Endothelial cell of umbilical vein (primary cell): ENCODE results near the gene SPRED2.

ENCODE experiments used
- CTCF ChIP-seq, 2 donors: IDR thresholded peaks; 1 replicate in 1 of 2; 2 replicates in 1 of 2; pipeline ENCODE4 v1.5.1; 2011; ENCODE audit warnings: low read length in 2 of 2, mild to moderate bottlenecking in 2 of 2, moderate library complexity in 2 of 2, control low read depth in 1 of 2, inconsistent platforms in 1 of 2, low read depth in 1 of 2; ENCODE audit not compliant: insufficient read depth in 1 of 2; ENCODE audit errors: extremely low read depth in 1 of 2
- EZH2 ChIP-seq: IDR thresholded peaks from 2 replicates; pipeline ENCODE4 v1.6.1; 2012; ENCODE audit warnings: borderline replicate concordance, low read depth, mild to moderate bottlenecking, moderate library complexity, low read length, inconsistent platforms; ENCODE audit not compliant: severe bottlenecking
- FOS ChIP-seq: IDR thresholded peaks from 2 replicates; pipeline ENCODE4 v1.6.1; 2011; ENCODE audit warnings: mild to moderate bottlenecking, low read length, moderate library complexity, borderline replicate concordance; ENCODE audit not compliant: insufficient read depth
- JUN ChIP-seq: IDR thresholded peaks from 2 replicates; pipeline ENCODE4 v1.6.1; 2011; ENCODE audit warnings: borderline replicate concordance, low read depth; ENCODE audit not compliant: insufficient read length, insufficient read depth
- MAX ChIP-seq: IDR thresholded peaks from 2 replicates; pipeline ENCODE4 v1.6.1; 2011; ENCODE audit not compliant: insufficient read depth, insufficient read length
- MYC ChIP-seq: IDR thresholded peaks from one replicate; pipeline ENCODE4 v1.6.1; 2011; ENCODE audit warnings: mild to moderate bottlenecking, low read depth, low read length
- POLR2A ChIP-seq: IDR thresholded peaks from 2 replicates; pipeline ENCODE4 v1.6.1; 2012; ENCODE audit warnings: low read depth, mild to moderate bottlenecking, control low read depth, low read length
- POLR2AphosphoS5 ChIP-seq: IDR thresholded peaks from 2 replicates; pipeline ENCODE4 v1.6.1; 2012; ENCODE audit warnings: low read depth, mild to moderate bottlenecking, control low read depth, low read length, moderate library complexity; ENCODE audit not compliant: insufficient read depth

DNA sequence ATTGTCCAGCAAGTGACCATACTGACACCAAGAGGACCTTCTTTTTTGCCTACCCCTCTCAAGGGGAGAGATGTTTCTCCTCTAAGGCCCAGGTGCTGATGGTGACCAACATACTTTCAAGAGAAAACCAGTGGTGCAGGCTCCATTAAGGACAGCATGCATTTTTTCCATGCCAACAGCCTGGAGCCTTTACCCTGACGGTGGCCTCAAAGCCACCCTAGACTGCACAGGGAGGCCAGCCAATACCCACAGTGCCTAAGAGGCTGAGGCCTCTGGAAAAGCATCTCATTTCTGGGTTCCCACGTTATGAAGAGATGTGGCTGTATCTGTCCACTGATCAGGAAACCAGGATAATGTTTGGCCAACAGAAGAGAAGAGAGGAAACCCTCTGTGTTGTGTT lies 19.3 kb downstream of the SPRED2 start:
- no peak for TF ChIP-seq POLR2AphosphoS5
- TF ChIP-seq CTCF (IDR thresholded peaks at IDR 0.05; ENCODE audit: extremely low read depth in 1 of 2, insufficient read depth in 1 of 2, low read depth in 1 of 2, low read length in 2 of 2): no peak
- no peak for TF ChIP-seq POLR2A
- TF ChIP-seq MYC: no peak
- TF ChIP-seq EZH2: no peak
- no peak for TF ChIP-seq FOS
- TF ChIP-seq MAX: no peak
- no peak for TF ChIP-seq JUN
